DMS153 treated with DMSO at 0.1 percent for 48 hours (cell line): ENCODE measurements around the gene FSCN2.

Source experiments
- DNase-seq: peaks from one replicate; lab custom pipeline; 2025; ENCODE audit not compliant: unreplicated experiment; lab: John Stamatoyannopoulos, UW

The FSCN2 gene

GRCh38 chr17:81538651-81539570, 10.7 kb downstream of the FSCN2 start:
- DNase-seq: no peak

DNA sequence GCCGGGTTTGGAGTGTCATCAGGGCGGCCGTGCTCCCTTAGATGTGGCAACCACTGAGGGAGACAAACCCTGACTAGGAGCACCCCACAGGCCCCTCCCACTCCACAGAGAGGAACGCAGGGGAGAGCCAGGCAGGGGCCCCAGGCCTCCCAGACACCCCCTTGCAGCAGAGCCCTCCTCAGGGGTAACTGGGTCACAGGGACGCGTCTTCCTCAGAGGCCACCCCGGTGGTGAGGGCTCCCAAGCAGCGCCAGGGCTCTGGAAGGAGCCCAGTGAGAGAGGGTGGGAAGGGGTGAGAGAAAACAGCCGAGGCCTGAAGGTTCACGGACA, 11.4 kb downstream of the FSCN2 start:
- DNase-seq: no peak

GRCh38 chr17:81539961-81540675, 11.9 kb downstream of the FSCN2 start:
- no peak for DNase-seq

GRCh38 chr17:81540676-81541027, 12.5 kb downstream of the FSCN2 start:
- DNase-seq: no peak

DNA sequence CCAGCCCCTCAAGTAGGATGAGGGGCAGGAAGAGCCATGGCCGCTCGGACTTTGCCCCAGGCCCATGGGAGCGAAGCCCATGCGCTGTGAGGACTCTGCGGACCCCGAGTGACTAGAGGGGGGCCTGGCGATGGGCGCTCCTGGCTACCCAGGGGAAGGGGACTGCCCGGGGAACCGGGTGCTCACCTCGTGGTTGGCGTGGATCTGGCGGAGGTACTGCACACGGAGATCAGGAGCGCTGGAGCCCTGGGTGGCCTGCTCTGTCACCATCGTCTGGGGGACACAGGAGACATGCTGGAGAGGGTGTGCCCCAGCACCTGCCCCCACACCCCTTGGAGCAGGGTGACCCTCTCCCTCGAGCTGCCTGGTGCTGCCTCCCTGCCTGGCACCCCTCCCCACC, 12.9 kb downstream of the FSCN2 start:
- DNase-seq: no peak

DNA sequence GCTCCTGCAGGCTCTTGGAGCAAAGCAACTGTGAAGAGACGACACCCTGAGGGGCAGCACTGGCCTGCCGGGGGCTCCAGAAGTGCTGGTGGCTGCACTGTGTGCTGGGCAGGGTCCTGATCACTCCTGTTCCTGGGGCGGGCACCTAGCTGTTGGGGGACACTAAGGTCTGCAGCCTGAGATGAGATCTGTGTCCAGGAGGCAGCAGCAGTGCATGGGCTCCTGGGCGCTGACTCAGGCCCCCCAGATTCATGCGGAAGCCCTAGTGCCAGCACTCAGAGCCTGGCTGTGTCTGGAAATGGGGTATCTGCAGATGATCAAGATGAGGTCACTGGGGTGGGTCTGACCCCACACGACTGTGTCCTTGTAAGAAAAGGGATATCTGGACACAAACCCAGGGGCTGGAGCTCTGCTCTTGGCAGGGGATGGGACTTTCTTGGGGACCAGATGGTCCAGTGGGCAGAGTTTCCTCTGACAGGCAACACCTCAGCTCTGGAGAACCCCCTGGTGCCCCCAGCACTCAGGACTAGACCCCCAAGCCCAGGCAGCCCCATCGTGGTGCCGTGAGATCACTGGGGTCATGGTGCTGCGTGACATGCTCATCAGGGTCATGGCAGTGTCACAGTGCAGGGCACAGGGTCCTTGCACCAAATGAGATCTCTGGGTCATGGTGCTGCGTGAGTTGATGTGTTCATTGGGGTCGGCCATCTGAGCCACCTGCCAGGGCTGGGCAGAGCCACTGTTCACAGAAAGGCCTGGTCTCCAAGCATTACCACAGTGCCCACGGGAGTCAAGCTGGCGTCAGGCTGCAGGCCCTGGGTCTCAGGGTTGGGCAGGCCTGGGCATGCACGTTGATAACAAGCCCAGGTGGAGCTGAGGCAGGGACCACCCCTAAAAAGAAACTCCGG, 14.5 kb downstream of the FSCN2 start:
- DNase-seq: no peak

DNA sequence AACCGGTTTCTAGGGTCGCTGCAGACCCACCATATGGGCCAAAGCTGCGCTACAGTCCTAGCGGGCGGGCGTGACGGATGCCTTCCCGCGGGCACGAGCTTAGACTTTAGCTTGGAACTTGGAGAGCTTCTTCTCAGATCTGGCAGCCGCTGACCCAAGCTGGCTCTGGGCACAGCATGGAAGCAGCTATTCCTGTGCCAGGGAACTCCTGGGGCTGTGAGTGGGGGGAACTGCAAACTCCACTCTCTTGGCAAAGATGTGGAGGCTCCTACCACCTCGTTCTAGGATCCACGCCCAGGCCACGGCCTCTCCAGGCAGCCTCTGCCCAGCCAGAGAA, 15.1 kb downstream of the FSCN2 start:
- DNase-seq: no peak

DNA sequence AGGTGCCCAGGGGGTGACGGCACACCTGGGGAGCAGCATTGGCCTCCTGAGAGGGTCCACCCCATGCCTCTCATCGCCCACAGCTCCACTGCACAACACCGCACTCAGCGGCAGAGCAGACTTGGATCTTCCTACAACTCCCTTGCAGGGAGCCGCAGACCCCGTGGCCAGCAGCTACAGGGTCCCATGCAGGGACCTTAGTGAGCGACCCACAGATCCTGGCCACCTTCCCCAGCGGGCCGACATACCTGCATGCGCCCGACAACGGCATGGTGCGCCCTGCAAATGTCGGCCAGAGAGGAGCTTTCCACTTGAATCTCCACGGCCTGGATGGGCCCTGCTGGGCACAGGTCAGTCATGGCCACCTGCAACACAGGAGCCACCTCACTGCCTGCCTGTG, 15.6 kb downstream of the FSCN2 start:
- DNase-seq: no peak

DNA sequence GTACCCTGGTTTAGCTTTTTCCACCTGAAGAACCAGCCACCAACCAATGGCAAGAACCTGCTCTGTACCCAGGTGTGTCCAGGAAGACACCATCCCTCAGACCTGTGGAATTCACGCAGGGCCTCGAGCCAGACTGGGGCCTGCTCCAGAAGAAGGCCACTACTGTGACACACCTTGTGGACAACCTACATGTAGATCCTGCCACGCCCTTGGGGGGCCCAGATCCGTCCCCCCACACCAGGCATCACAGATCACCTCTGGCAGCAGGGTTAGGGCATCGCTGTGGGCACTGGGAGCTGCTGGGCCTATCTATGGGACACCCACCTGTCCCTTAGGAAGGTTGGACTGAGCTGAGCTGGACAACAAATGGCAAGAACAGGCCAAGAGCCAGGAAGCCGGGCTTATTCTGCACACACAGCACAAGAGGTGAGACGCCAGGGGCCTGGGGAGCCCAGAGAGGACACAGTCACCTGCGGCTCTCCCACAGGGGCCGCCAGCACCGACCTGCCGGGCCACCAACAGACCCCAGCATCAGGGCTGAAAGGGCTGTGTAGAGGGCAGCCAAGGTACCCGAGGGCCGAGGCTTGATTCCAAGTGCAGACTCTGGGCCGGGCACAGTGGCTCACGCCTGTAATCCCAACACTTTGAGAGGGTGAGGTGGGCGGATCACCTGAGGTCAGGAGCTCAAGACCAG, 16.3 kb downstream of the FSCN2 start:
- DNase-seq: no peak

- DNase-seq: no peak
These were observed 17.2 kb downstream of the FSCN2 start for GRCh38 chr17:81545160-81545949.

GRCh38 chr17:81546906-81547613, 18.9 kb downstream of the FSCN2 start:
- no peak for DNase-seq

DNA sequence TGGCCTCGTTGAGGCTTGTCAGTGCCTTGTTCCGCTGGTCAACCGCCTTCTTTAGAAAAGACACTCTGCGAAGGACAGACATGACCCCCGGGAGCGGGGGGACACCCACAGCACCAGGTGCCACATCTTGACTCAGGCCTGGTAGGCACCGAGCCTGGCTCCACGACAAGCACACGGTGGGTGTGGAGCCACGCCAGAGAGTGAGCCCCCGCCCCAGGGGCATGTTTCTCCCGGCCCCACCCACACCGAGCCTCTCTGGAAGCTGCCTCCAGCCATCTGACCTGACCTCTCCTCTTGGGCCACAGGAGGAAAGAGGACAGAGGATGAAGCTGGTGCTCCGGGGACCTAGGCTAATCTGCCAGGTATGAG, 19.4 kb downstream of the FSCN2 start:
- DNase-seq: no peak

- DNase-seq: no peak
These were observed 20.9 kb downstream of the FSCN2 start for GRCh38 chr17:81549031-81549557.

GRCh38 chr17:81549826-81550225, 21.6 kb downstream of the FSCN2 start:
- no peak for DNase-seq

- DNase-seq: no peak
These were observed 22.1 kb downstream of the FSCN2 start for GRCh38 chr17:81550285-81550684.

DNA sequence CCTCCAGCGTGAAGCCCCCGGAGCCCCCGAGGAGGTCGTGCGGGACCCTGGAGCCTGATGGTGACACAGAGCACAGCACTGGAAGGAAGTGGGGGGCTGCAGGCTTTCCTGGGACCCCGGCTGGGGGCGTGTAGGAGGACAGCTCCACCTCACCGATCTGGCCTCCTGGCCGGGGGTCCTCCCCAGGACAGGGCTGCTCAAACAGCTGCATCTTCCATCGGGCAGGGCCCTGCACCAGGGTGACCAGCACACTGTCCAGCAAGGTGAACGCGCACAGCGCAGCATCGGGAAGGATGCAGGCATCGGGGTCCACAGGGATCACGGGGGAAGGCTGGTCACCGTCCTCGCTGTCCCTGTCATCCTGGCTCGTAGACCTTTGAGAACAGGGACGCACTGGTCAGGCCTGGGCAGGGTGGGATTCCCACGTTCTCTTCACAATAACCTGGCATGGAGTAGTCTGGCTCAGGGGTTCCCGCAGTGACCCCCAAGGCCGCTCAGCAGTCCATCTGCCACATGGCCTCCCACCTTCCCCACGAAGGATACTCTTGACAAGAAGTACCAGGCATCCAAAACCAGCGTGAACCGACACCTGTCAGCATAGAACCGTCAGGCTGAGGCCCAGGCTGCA, 22.8 kb downstream of the FSCN2 start:
- no peak for DNase-seq

- no peak for DNase-seq
These were observed 23.5 kb downstream of the FSCN2 start for GRCh38 chr17:81551458-81552243.
